IgD-negative memory B cell (primary cell): ENCODE data around the gene CDX1. TPM values are rescaled to one million over a fixed set of nuclear protein-coding genes. Genes with fewer than 3 reads are reported as not detected.

ENCODE experiments used
- H3K27ac Mint-ChIP-seq, 3 donors: one replicate each; pipeline ENCODE4 v1.8.0; 2020 to 2022; ENCODE audit warnings: mild to moderate bottlenecking in 3 of 3, mixed read lengths in 3 of 3, moderate library complexity in 1 of 3
- H3K27me3 Mint-ChIP-seq: one replicate; pipeline ENCODE4 v1.8.0; 2021; ENCODE audit warnings: mixed read lengths
- H3K36me3 Mint-ChIP-seq: one replicate; pipeline ENCODE4 v1.8.0; 2020; ENCODE audit warnings: mild to moderate bottlenecking, mixed read lengths
- H3K4me1 Mint-ChIP-seq, 3 donors: one replicate each; pipeline ENCODE4 v1.8.0; 2020 to 2022; ENCODE audit warnings: mixed read lengths in 3 of 3, mild to moderate bottlenecking in 1 of 3
- H3K4me3 Mint-ChIP-seq, 4 donors: one replicate each; pipeline ENCODE4 v1.8.0; 2020 to 2022; ENCODE audit warnings: mild to moderate bottlenecking in 4 of 4, mixed read lengths in 4 of 4, moderate library complexity in 3 of 4
- H3K9me3 Mint-ChIP-seq, 3 donors: one replicate each; pipeline ENCODE4 v1.8.0; 2020 to 2021; ENCODE audit warnings: mixed read lengths in 3 of 3, mild to moderate bottlenecking in 1 of 3
- polyA plus RNA-seq: library from polyadenylated mRNA; unstranded; fragments of 300-500 nt; fragmentation: Illumina TruSeq; gene quantifications from one replicate; pipeline ENCODE4 v1.2.3, GENCODE V29; 2021

The CDX1 gene
- polyA plus RNA-seq, 1 donor from 2014 or later, result not detected

DNA sequence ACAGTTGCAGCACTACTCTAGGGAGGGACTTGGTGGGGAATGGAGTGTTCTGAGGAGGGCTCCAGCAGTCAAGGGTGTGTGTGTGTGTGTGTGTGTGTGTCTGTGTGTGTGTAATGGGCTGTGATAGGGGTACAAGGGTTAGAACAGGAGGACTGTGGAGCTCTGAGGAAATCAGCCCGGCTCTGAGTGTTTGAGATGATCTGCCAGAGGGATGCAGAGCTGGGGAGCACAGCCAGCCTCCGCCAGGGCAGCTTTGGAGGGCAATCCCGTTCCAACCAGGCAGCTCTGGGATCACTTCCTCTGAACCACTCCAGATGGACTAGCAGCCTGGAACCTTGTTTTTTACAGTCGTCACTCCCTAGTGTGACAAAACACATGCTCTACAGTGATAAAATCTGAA lies 20.3 kb downstream of the CDX1 start:
- Mint-ChIP-seq H3K36me3 (no peaks in the 10 kb centered on the region), H3K9me3 (no peaks in the 10 kb centered on the region), H3K4me1 (no peaks in the 10 kb centered on the region), H3K4me3 (no peak overlapping the region), H3K27me3 (peaks cover 25% of the 10 kb centered on the region), H3K27ac (no peak overlapping the region)

DNA sequence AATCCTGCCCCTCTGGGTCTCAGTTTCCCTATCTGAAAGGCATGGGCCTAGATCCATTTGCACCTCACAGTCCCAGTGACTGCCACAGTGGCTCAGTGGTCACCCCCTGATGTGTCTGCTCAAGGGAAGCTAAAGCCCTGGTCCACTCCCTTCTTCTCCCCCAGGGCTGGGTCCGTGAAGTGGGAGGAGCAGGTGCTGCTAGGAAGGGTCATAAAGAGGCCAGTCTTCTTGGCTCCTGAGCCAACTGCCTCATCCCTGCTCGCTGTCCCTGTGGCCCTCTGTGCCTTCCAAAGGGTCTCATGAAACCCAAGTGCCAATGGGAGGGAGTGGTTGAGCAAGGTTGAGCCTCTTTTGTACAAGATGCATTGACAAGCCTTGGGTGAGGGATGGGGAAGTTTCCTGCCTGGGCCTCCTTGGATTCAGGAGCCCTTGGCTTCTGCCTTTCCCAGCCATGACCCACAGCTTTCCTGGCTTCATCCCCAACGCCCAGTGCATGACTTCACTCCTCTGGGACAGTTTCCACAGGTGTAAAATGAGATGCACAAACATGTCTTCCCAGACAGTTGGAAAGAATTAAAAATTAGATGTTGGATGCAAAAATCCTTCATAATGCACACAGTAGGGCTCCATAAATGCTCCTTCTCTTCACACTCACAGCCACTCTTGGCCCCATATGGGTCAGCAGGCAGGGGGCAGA lies 21.7 kb downstream of the CDX1 start:
- no peaks in the 10 kb centered on the region for H3K4me1 Mint-ChIP-seq
- no peaks in the 10 kb centered on the region for H3K9me3 Mint-ChIP-seq
- H3K27me3 Mint-ChIP-seq, result peaks cover 29% of the 10 kb centered on the region
- H3K4me3 Mint-ChIP-seq, result no peak overlapping the region
- H3K27ac Mint-ChIP-seq, result no peak overlapping the region
- H3K36me3 Mint-ChIP-seq, result peaks cover 1% of the 10 kb centered on the region

DNA sequence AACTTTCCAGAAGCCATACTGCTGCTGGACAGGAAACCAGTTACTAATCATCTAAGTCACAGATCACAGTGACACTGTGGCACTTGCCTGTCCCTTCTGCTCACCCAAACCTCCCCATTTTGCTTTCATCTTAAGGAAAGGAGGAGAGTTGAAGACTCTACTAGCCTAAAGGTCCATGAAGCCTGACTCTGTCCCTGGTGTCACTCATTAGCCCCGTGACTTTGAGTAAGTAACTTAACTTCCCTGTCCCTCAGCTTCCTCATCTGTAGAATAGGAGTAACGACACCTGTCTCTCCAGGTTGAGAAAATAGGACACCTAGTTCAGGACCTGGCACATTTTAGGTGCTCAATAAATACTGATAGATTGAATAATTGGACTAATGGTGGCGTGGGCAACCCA lies 22.7 kb downstream of the CDX1 start:
- peaks cover 29% of the 10 kb centered on the region for H3K27me3 Mint-ChIP-seq
- H3K4me3 Mint-ChIP-seq, result no peak overlapping the region
- H3K27ac Mint-ChIP-seq, result no peak overlapping the region
- no peaks in the 10 kb centered on the region for H3K4me1 Mint-ChIP-seq
- H3K36me3 Mint-ChIP-seq, result peaks cover 1% of the 10 kb centered on the region
- H3K9me3 Mint-ChIP-seq, result no peaks in the 10 kb centered on the region

DNA sequence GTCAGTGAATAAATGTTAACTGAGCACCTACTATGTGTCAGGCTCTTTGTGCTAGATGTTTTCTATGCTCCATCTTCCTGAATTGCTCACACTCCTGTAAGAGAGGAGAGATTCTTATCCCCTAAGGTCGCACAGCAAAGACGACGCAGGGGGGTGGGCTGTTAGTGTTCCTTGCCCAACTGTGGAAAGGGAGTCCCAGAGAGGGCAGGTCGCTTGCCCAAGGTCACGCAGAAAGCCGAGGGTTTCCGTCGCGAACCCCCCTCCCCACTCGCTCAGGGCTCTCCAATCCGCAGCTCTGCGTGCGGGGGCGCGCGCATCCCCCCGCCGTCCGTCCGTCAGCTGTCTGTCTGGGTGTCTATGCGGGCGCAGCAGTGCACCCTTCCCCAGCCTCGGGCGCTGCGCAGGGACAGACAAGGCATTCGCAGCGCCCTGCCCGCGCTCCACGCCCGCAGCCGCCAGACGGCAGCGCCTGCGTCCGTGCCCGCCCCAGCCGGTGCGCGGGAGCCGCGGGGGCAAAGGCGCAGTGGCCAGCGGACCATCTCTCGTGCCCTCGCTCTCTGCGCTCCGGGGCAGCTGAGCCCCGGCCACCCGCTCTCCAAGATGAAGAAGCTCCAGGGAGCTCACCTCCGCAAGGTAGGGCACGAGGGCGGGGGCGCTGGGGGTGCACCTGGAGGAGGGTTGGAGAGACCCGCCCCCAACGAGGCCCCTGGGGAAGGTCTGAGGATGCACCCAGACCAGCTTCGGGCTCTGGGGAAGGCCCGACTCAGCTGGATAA lies 23.3 kb downstream of the CDX1 start, which contains the start of gene SLC6A7:
SLC6A7 (plus strand) TSS at position 335 of the 775 bp plus-strand sequence; CDS start at position 601, 266 bp downstream.
- H3K9me3 Mint-ChIP-seq, result no peaks in the 10 kb centered on the region
- H3K4me3 Mint-ChIP-seq, result no peak within 1 kb of the TSS
- H3K27ac Mint-ChIP-seq, result no peak within 1 kb of the TSS
- H3K27me3 Mint-ChIP-seq, result peaks cover 27% of the 10 kb centered on the region
- H3K4me1 Mint-ChIP-seq, result no peaks in the 10 kb centered on the region
- H3K36me3 Mint-ChIP-seq, result peaks cover 1% of the 10 kb centered on the region

DNA sequence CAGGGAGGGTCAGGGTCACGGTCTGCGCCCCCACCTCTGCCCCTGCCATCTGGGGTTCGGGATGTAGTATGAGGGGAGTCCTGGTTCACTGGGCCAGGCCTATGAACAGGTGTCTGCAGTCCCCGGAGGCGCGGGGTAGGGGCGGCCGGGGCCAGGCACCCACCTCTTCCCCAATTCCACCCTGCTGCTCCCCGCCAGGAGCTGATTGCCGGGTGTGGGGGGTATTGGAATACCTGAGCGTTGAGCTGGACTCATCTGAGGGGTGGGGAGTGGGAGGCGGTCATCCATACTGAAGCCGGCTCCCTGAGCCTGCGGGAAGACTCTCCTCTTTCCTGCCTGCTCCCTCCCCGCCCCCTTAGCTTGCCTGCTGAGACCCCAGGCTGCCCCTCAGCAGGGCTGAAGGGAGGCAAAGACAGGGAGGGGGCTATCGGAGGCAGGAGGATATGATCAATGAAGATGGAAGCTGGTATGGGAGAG lies 24.0 kb downstream of the CDX1 start:
- H3K4me1 Mint-ChIP-seq, result no peaks in the 10 kb centered on the region
- no peak overlapping the region for H3K27ac Mint-ChIP-seq
- no peak overlapping the region for H3K4me3 Mint-ChIP-seq
- peaks cover 1% of the 10 kb centered on the region for H3K36me3 Mint-ChIP-seq
- H3K27me3 Mint-ChIP-seq, result peaks cover 32% of the 10 kb centered on the region
- H3K9me3 Mint-ChIP-seq, result no peaks in the 10 kb centered on the region

DNA sequence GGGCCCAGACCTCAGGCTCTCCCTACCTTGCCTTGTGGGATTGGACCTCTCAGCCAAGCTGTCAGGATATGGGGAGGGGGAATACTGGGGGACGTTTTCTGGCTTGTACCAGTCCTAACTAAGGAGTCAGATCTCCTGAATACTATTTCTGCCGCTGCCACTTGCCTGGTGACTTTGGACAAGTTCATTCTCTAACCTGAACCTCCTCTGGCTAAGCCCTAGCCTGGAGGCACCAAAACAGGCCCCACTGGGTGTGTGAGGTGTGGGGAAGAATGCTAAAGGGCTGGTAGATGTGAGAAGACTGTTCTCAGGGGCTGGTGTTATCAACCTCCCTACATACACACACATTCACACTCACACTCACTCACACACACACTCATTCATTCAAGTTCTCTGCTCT lies 24.4 kb downstream of the CDX1 start:
- H3K4me3 Mint-ChIP-seq, result no peak overlapping the region
- no peaks in the 10 kb centered on the region for H3K9me3 Mint-ChIP-seq
- no peaks in the 10 kb centered on the region for H3K4me1 Mint-ChIP-seq
- no peak overlapping the region for H3K27ac Mint-ChIP-seq
- peaks cover 1% of the 10 kb centered on the region for H3K36me3 Mint-ChIP-seq
- H3K27me3 Mint-ChIP-seq, result peaks cover 32% of the 10 kb centered on the region

DNA sequence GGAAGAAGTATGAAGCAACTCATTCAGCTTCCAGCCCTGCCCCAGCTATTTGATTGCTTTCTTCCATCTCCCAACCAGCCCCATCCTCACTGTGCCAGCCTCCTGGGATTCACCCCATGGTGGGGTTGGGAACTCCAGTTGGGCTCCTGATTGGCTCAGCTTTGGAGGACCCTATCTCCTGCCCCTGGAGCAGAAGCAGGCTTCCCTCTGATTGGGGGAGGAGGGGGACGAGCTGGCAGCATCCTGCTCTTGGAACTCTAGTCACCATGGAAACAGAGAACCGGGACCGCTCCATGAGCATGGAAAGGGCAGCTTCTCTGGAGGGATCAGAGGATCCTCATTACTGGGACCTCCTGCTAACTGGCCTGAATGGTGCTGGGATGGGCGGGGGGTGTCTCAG lies 25.9 kb downstream of the CDX1 start:
- H3K36me3 Mint-ChIP-seq, result peaks cover 1% of the 10 kb centered on the region
- peaks cover 29% of the 10 kb centered on the region for H3K27me3 Mint-ChIP-seq
- H3K4me1 Mint-ChIP-seq, result no peaks in the 10 kb centered on the region
- H3K4me3 Mint-ChIP-seq, result no peak overlapping the region
- no peak overlapping the region for H3K27ac Mint-ChIP-seq
- H3K9me3 Mint-ChIP-seq, result no peaks in the 10 kb centered on the region

DNA sequence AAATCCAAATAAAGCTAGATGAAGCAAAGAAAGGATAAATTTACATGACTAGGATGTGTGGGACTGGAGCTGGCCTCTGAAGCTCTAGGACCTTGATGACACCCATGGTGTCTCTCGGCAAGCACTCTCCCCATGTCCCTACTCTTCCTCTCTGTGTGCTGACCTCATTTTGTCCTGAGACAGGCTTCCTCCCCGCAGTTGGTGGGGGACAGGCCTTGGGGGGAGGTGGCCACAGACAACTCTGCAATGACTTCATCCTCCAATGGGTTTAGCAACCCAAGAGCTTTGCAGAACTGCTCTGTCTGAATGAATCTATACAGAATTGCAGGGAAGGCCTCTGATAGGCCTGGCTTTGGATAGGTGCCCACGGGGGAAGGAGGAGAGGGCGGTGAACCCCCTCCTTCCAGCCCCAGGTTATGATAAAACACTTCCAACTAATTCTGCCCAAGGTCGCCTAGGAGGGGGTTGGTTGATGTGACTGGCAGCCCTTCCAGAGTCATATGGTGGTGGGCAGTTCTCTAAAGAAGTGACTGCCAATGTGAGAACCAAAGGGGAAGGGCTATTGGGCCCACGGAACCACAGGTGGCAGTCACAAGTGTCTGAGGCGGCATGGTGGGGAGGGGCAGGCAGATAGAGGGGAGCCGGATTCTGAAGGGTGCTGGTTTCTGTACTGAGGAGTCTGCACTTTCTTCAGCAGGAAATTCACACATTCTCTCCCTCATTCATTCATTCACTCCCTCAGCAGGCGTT lies 29.3 kb downstream of the CDX1 start:
- Mint-ChIP-seq H3K9me3 (peaks cover 0 to 5% (median 0%) of the 10 kb centered on the region in 3 donors), H3K27ac (peak overlapping the region in 1 of 3 donors; percentile 35), H3K27me3 (peaks cover 20% of the 10 kb centered on the region), H3K4me3 (no peak overlapping the region), H3K36me3 (peaks cover 1% of the 10 kb centered on the region), H3K4me1 (no peaks in the 10 kb centered on the region)

DNA sequence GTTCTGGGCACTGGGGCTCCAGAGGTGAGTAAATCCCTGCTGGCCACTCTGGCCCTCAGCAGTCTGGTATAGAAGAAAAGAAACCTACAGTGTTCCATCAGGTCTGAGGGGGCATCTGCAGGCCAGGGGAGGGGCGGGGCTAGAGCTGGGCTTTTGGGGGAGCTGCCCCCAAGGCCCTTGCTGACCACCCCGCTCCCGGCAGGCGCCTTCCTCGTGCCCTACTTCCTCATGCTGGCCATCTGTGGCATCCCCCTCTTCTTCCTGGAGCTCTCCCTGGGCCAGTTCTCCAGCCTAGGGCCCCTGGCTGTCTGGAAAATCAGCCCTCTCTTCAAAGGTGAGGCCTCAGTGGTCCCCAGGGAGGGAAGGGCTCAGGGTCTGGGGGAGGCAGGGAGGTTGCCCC lies 29.9 kb downstream of the CDX1 start:
- H3K9me3 Mint-ChIP-seq, result peaks cover 0 to 5% (median 0%) of the 10 kb centered on the region in 3 donors
- H3K27me3 Mint-ChIP-seq, result peaks cover 16% of the 10 kb centered on the region
- no peak overlapping the region for H3K27ac Mint-ChIP-seq
- H3K36me3 Mint-ChIP-seq, result peaks cover 1% of the 10 kb centered on the region
- no peaks in the 10 kb centered on the region for H3K4me1 Mint-ChIP-seq
- no peak overlapping the region for H3K4me3 Mint-ChIP-seq

DNA sequence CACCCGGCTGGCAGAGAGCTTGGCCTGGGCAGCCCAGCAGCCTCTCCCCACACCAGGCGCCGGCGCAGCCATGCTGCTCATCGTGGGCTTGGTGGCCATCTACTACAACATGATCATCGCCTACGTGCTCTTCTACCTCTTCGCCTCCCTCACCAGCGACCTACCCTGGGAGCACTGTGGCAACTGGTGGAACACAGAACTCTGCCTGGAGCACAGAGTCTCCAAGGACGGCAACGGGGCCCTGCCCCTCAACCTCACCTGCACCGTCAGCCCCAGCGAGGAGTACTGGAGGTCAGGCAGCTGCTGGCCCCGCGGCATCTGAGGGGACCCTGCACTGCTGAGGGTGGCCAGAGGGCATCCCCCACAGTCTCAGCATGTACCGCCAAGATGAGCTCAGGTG lies 30.4 kb downstream of the CDX1 start:
- Mint-ChIP-seq H3K27ac (no peak overlapping the region), H3K9me3 (peaks cover 0 to 5% (median 0%) of the 10 kb centered on the region in 3 donors), H3K4me1 (no peaks in the 10 kb centered on the region), H3K27me3 (peaks cover 16% of the 10 kb centered on the region), H3K4me3 (no peak overlapping the region), H3K36me3 (peaks cover 1% of the 10 kb centered on the region)

DNA sequence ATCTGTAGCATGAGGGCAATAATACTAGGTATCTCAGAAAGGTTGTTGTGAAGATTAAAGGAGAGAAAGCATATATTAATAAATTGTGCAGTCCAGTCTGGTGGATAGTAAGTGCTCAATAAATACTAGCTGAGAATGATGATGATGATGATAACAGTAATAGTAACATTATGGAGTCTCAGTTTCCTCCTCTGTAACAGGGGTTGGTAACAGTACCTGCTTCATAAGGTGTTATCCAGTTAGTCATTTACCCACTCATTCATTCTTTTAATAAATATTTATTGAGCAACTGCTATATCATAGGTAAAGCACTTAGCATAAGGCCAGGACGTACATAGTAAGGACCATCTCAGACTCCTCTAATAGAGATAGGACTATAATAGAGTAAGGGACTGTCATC lies 30.9 kb downstream of the CDX1 start:
- Mint-ChIP-seq H3K9me3 (peaks cover 0 to 5% (median 0%) of the 10 kb centered on the region in 3 donors), H3K27me3 (peaks cover 13% of the 10 kb centered on the region), H3K4me3 (no peak overlapping the region), H3K36me3 (no peaks in the 10 kb centered on the region), H3K27ac (no peak overlapping the region), H3K4me1 (no peaks in the 10 kb centered on the region)

DNA sequence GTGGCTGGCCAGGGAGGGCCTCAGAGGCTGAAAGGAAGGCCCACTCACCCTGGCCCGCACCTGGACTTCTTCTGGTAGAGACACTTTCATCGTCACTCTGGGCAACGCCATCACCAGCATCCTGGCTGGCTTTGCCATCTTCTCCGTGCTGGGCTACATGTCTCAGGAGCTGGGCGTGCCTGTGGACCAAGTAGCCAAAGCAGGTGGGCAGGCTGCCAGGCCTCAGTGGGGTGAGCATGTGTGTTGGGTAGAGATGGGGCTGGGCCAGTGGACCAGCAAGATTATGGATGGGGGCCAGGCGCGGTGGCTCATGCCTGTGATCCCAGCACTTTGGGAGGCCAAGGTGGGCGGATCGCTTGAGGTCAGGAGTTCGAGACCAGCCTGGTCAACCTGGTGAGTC lies 35.9 kb downstream of the CDX1 start:
- Mint-ChIP-seq H3K36me3 (no peaks in the 10 kb centered on the region), H3K4me3 (peak overlapping the region in 1 of 4 donors; percentile 73), H3K9me3 (peaks cover 0 to 5% (median 0%) of the 10 kb centered on the region in 3 donors), H3K27ac (no peak overlapping the region), H3K27me3 (peaks cover 12% of the 10 kb centered on the region), H3K4me1 (peaks cover 0 to 1% (median 0%) of the 10 kb centered on the region in 3 donors)

DNA sequence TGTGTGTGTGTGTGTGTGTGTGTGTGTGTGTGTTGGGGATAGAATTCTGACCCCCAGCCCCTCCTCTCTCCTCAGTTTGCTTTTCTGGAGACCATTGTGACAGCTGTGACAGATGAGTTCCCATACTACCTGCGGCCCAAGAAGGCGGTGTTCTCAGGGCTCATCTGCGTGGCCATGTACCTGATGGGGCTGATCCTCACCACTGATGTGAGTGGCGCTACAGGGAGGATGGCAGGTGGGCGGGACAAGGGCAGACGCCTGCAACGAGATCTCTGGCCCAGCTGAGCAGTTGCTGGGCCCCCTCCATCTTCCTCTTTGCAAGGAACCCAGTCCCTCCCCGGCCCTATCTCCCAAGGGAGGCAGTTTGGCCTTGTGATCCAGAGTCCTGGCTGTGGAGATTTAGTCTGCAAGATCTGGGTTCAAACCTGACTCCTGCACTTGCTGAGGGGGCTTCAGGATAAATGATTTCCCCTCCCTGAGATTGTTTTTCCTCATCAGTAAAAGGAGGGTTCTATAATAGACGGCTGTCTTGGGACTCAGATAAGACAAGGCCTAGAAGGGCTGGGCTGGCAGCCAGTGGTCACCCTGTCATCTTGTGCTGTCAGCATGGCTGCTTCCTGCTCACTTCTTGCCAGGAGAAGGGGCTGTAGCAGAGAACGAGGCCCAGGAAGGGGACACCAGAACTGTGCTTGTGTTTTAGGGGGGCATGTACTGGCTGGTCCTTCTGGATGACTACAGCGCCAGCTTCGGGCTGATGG lies 37.4 kb downstream of the CDX1 start:
- H3K36me3 Mint-ChIP-seq, result no peaks in the 10 kb centered on the region
- H3K4me3 Mint-ChIP-seq, result no peak overlapping the region
- peaks cover 23% of the 10 kb centered on the region for H3K27me3 Mint-ChIP-seq
- peaks cover 0 to 5% (median 0%) of the 10 kb centered on the region in 3 donors for H3K9me3 Mint-ChIP-seq
- no peak overlapping the region for H3K27ac Mint-ChIP-seq
- H3K4me1 Mint-ChIP-seq, result peaks cover 0 to 4% (median 1%) of the 10 kb centered on the region in 3 donors

DNA sequence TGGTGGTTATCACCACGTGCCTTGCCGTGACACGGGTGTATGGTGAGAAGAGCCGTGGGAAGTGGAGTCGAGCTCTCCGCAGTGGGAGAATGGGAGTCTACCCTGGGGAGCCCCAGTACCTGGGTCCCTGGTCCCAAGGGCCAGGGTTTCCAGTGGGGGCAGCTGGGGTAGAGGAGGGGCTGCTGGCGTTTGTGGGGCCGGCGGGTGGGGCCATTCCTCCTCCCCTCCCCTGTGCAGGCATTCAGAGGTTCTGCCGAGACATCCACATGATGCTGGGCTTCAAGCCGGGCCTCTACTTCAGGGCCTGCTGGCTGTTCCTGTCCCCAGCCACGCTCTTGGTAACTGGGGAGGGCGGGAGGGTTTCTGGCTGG lies 38.0 kb downstream of the CDX1 start:
- no peak overlapping the region for H3K4me3 Mint-ChIP-seq
- peaks cover 27% of the 10 kb centered on the region for H3K27me3 Mint-ChIP-seq
- peaks cover 0 to 8% (median 1%) of the 10 kb centered on the region in 3 donors for H3K4me1 Mint-ChIP-seq

More for the DNA sequence above, 38.0 kb downstream of the CDX1 start:
- H3K36me3 Mint-ChIP-seq, result no peaks in the 10 kb centered on the region
- peaks cover 0 to 5% (median 0%) of the 10 kb centered on the region in 3 donors for H3K9me3 Mint-ChIP-seq
- H3K27ac Mint-ChIP-seq, result no peak overlapping the region
